ENCODE measurements around the gene HECTD1.
A peak's percentile ranks its signal among the peaks of the same experiment; 100 is the strongest.
"Not testable (repeated sequence)": the region's sequence is repeated elsewhere in the genome, so short reads cannot be mapped to it uniquely, and the experiment has no call there.

The HECTD1 gene

GRCh38 chr14:31228533-31228932 lies 20.9 kb upstream of the HECTD1 start:
- DNase-seq (ENCODE audit: low spot score): no peak

DNA sequence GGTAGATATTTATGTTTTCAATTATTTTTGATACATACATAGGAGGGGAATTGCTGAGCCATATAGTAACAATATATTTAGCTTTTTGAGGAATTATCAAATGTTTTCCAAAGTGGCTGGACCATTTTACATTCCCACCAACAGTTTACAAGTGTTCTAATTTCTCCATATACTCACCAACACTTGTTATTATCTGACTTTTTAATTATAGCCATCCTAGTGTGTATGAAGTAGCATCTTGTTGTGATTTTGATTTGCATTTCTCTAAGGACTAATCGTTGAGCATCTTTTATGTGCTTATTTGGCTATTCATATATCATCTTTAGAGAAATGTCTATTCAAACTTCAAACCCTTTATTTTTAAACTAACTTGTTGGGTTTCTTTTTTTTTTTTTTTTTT lies 17.2 kb upstream of the HECTD1 start:
- no peak for DNase-seq (ENCODE audit: low spot score)

- DNase-seq (ENCODE audit: low spot score): no peak
Measured at GRCh38 chr14:31223331-31223730, 15.7 kb upstream of the HECTD1 start.

DNA sequence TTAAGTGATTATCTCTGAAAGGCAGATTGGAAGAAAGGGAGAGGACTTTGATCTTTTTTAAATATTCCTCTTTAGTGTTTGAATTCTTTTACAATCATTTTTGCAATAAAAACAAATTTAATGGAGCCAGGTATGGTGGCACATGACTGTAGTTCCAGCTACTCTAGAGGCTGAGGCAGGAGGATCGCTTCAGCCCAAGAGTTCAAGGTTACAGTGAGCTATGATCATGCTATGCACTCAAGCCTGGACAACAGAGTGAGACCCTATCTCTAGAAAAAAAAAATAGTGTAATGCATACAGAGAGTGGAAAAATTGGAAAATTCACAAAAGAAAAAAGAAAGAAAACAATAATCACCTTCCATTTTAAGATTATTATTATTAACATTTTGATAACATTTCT lies 15.2 kb upstream of the HECTD1 start:
- no peak for DNase-seq (ENCODE audit: low spot score)

DNA sequence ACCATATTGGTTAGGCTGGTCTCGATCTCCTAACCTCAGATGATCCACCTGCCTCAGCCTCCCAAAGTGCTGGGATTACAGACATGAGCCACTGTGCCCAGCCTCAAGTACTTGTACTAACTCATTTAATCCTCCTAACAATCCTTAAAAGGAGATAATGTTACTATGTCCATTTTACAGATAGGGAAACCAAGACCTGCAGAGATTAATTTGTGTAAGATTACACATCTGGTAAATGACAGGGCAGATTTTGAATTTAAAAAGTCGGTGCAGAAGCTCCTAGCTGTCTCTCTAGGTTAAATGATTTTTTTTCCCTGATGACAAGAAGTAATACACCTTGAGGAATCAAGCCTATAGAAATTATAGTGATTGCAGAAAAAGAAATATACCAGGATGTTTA lies 13.7 kb upstream of the HECTD1 start:
- no peak for DNase-seq (ENCODE audit: low spot score)

- no peak for DNase-seq (ENCODE audit: low spot score)
Measured at GRCh38 chr14:31219169-31219568, 11.6 kb upstream of the HECTD1 start.

GRCh38 chr14:31216359-31216758 lies 8.8 kb upstream of the HECTD1 start:
- DNase-seq (ENCODE audit: low spot score): no peak

DNA sequence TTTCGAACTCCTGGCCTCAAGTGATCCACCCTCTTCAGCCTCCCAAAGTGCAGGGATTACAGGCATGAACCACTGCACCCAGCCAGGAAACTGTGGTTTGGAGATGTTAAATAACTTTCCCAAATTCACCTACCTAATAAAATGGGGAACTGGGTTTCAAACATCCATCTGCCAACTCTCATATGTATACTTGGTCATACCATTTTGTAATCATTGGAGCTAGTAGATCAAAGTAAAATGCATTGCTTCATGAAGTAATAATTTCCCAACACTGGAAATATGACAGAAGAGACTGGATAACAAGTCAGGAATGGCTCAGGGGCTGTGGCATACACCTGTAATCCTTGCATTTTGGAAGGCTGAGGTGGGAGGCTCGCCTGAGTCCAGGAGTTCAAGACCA lies 5.3 kb upstream of the HECTD1 start:
- no peak for DNase-seq (ENCODE audit: low spot score)

- DNase-seq (ENCODE audit: low spot score): no peak
Measured at GRCh38 chr14:31209605-31210004, 2.0 kb upstream of the HECTD1 start.

GRCh38 chr14:31208546-31209424 lies 1.2 kb upstream of the HECTD1 start:
- DNase-seq (ENCODE audit: low spot score): peak; percentile 29

GRCh38 chr14:31207287-31207754 lies 272 bp downstream of the HECTD1 start:
- DNase-seq (ENCODE audit: low spot score): no peak

DNA sequence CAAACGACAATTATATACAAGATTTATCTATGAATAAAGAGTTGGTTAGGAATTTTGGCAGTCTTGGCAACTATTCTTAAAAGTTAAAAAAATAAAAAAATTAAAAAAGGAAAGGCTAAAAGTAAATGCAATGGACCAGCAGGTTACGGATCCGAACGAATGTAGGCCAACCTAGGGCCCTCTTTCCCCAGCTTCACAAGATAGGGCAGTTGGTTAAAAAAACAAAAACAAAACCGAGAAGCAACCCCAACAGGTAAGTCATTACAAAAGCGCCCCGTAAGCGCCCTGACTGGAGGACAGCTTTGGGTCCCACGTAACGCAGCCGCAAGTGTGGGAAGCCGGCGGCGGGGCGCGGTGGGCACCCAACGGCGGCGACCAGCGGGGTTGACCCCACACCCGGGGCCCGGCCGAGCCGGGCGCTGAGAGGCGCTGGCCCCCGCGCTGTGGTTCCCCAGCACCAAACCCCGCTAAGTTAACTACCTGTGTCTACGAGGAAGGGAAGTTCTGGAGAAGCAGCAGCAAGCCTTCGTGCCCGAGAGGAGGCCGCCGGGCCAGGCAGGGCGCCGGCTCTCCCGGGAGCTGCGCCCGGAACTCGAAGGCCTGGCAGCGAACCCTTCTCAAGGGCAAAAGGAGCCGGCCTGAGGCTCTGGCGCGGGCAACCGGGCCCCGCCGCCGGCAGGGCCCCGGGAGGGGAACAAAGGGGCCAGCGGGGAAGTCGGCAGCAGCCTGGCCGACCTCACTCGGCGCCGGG lies 882 bp downstream of the HECTD1 start:
- DNase-seq (ENCODE audit: low spot score): peak; percentile 48

DNA sequence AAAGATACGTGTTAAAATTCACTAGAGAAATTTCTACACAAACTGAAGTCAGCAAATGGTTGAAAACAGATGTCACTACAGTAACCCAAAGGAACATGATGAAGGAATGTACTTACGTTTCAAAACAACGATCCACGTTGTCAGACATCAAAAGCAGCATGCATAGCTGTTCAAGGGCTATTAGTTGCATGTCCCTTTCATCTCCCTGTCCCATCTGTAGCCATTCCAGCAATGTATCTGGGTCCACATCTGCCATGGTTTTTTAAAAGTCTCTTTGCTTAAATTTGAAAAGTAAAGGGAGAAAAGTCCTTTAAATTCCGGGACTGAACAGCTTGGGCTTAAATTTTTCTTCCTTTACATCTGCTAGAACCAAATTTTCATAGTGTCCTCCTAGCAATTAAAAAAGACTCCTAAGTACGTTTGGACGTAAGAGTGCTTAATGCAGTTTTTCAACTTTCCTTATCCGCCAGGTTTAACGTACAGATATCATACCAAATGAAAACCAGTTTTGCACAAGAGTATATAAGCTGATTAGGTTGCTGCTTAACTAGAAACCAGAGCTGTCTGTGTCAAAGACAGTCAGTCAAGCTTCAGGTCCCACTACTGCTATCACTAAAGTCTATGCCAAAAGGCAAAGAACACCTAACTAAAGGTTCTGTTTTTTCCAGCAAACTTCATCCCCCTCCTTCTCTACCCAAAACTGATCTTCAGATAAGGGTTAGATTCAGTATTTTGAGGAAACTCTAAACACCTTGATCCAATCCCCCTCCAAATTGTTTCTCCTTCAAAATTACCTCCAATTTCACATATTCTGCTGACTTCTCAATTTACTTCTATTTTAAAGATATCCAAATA lies 1.7 kb downstream of the HECTD1 start:
- no peak for DNase-seq (ENCODE audit: low spot score)

DNA sequence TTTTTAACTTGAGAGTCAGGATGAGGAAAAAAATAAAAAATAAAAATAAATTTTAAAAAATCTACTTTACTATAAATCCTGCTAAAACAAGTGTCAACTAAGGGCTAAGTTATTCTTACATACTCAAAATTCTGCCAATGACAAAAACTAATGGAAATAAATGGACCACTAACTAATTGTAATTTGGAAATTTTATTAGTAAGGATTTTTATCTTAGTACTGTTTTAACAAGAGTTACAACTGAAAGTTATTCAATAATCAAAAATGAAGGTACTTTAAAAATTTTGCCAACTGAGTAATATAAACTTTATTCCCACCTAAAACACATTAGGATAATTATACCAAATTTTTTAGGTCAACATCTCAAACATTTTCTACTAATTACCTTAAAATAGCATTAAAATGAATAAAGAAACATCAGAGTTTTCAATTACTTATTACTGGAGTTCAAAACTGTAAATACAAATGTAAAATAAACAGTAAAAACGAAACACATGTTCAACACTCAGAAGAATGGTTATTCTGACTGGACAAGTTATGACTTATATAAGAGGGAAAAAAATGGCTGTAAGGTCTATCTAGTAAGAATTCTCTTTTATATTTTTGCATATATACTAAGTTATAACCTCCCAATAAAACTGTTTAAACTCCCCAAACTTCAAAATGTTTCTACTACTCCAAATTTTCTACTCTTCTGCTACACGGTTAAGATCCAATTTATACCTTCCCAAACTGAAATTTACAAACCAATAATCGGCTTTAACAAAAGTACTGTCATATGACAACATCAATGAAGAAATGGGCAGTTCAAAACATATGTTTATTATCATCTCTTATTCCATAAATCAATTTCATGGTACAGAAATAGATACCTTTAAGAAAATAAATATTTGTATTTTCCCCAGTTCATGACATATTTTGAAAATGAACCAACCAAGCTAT lies 2.7 kb downstream of the HECTD1 start:
- no peak for DNase-seq (ENCODE audit: low spot score)

DNA sequence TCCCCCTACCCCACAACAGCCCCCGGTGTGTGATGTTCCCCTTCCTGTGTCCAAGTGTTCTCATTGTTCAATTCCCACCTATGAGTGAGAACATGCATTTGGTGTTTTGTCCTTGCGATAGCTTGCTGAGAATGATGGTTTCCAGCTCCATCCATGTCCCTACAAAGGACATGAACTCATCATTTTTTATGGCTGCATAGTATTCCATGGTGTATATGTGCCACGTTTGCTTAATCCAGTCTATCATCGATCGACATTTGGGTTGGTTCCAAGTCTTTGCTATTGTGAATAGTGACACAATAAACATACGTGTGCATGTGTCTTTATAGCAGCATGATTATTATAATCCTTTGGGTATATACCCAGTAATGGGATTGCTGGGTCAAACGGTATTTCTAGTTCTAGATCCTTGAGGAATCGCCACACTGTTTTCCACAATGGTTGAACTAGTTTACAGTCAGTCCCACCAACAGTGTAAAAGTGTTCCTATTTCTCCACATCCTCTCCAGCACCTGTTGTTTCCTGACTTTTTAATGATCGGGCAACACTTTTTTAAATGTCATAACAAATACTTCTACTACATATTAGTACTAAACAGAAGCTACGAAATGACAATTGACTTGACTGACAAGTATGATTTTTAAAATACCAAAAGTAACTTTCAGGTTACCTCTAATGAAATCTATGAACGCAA lies 3.5 kb downstream of the HECTD1 start:
- not testable (repeated sequence) for DNase-seq (ENCODE audit: low spot score)

GRCh38 chr14:31203414-31203742 lies 4.2 kb downstream of the HECTD1 start:
- DNase-seq (ENCODE audit: low spot score): no peak

- DNase-seq (ENCODE audit: low spot score): no peak
Measured at GRCh38 chr14:31201111-31201510, 6.5 kb downstream of the HECTD1 start.

DNA sequence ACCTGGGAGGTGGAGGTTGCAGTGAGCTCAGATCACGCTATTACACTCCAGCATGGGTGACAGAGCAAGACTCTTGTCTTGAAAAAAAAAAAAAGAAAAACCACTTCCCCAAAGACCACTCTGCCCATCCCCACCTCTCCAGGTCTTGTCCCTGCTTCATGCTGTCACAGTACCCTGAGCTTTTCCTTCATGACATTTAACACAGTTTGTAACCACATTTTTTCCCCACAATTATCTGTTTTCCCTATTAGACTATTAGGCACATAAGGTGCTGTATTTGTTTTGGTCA lies 6.9 kb downstream of the HECTD1 start:
- DNase-seq (ENCODE audit: low spot score): no peak

DNA sequence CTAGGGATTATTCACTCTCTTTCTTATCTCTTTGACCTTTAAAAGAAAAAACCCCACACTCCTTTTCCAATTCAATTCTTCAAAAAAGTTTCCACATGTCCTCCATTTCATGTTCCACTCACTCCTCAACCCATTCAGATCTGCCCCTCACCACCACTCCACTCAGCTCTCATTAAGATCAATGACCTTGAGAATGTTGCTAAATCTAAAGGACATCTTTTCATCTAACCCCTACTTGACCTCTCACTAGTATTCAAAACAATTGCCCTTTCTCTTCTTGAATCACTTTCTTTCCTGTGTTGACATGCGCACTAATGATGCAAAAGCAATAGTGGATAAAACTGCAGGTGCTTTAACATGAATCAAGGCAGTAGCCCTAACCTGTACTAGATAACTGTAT lies 9.9 kb downstream of the HECTD1 start:
- DNase-seq (ENCODE audit: low spot score): no peak

- DNase-seq (ENCODE audit: low spot score): no peak
Measured at GRCh38 chr14:31196839-31197492, 10.6 kb downstream of the HECTD1 start.
